Fibroblast of the conjunctiva (primary cell): ENCODE measurements around the gene PARD3.
A peak's percentile ranks its signal among the peaks of the same experiment; 100 is the strongest.
"Not testable (repeated sequence)": the region's sequence is repeated elsewhere in the genome, so short reads cannot be mapped to it uniquely, and the experiment has no call there.

Source experiments
- DNase-seq: peaks from one replicate; pipeline ENCODE4 v3.0.0-alpha.2; 2010; ENCODE audit warnings: low read depth

Gene PARD3

DNA sequence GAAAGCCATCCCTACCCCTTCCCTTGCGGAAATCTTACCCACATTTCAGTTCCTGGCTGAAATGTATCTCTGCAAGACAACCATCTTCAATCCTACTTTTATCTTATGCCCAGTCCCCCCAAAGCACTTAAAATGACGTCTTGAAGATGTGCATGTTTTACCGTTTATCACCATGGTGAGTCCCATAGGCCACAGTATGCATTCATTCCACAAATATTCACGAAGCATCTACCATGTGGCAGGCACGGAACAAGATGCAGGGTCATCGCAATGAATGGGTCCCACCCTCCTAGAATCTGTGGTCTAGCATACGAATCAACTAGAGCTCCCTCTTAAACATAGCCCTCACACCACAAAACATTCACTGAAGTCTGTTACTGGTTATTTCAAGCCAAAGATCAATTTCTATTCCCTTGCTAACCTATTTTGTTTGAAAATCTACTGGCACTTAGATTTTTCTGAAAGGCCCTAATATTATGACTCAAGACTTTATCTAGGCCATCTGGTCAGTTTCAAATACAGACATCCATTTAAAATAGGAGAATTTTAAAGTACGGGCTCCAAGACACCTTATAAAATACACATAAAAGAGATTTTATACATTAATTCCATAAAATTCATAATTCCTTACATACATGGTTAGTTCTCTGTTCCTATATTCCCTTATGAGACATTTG, 99.4 kb downstream of the PARD3 start:
- no peak for DNase-seq

GRCh38 chr10:34713875-34714274, 101.2 kb downstream of the PARD3 start:
- no peak for DNase-seq

- DNase-seq, result no peak
Observed at GRCh38 chr10:34711500-34711899, 103.6 kb downstream of the PARD3 start.

- peak; percentile 35 for DNase-seq
Observed at GRCh38 chr10:34710391-34710751, 104.7 kb downstream of the PARD3 start.

GRCh38 chr10:34709637-34710390, 105.3 kb downstream of the PARD3 start:
- no peak for DNase-seq

GRCh38 chr10:34707656-34708055, 107.4 kb downstream of the PARD3 start:
- DNase-seq, result no peak

DNA sequence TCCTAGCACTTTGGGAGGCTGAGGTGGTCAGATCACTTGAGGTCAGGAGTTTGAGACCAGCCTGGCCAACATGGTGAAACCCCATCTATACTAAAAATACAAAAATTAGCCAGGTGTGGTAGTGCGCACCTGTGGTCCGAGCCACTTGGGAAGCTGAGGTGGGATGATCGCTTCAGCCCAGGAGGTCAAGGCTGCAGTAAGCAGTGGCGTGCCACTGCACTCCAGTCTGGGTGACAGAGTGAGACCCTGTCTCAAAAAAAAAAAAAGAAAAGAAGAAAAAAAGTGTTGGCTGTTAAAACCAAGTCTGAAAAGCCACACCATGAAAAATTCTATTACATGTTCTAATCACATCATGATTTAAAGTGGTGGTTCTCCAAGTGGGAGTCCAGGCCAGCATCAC, 108.1 kb downstream of the PARD3 start:
- not testable (repeated sequence) for DNase-seq

- no peak for DNase-seq
Observed at GRCh38 chr10:34706147-34706546, 108.9 kb downstream of the PARD3 start.

GRCh38 chr10:34705563-34705962, 109.5 kb downstream of the PARD3 start:
- DNase-seq, result no peak

- no peak for DNase-seq
Observed at GRCh38 chr10:34704526-34705184, 110.4 kb downstream of the PARD3 start.

DNA sequence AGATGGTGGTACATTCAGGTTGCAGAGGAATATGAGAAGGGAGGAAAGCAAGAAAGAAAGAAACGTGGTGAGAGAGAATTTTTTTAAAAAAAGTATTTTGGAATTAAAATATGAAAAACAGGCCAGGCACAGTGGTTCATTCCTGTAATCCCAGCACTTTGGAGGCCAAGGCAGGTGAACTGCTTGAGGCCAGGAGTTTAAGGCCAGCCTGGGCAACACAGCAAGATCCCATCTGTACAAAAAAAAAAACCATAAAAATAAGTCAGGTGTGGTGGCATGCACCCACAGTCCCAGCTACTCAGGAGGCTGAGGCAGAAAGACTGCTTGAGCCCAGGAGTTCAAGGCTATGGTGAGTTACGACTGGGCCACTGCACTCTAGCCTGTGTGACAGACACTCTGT, 112.1 kb downstream of the PARD3 start:
- no peak for DNase-seq

DNA sequence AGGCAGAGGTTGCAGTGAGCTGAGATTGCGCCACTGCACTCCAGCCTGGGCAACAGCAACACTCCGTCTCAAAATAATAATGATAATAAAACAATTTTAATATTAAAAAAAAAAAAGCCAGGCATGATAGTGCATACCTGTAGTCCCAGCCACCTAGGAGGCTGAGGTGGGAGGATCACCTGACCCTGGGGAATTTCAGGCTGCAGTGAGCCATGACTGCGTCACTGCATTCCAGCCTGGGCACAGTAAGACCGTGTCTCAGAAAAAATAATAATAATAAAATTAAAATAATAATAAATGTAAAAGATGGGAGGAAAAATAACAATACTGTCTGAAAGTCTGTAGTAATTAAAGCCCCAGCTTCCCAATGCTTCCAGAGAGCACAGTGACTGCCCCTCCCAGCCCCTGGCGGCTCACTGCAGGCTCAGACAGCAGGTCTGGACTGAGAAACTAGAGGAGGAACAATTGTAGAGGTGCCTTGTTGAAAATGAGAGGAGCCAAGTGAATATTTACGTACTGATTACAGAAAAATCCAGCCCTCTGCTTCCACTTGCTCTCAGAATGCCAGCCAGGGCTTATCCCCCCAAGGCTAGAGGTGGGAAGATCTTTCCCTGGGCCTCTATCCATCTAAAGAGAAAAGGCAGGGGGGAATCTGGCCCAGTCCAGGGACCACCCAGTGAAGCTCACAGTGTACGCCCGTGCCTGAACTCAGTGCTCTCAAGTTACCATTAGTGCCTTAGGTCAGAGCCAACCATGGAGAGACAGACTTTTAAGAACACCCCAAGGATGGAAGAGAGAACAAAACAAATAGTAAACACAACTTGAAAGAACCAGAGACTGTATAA, 112.8 kb downstream of the PARD3 start:
- no peak for DNase-seq

- DNase-seq, result no peak
Observed at GRCh38 chr10:34701194-34701593, 113.9 kb downstream of the PARD3 start.

- DNase-seq, result not testable (repeated sequence)
Observed at GRCh38 chr10:34700752-34701151, 114.3 kb downstream of the PARD3 start.

GRCh38 chr10:34699904-34700517, 115.1 kb downstream of the PARD3 start:
- DNase-seq, result no peak

- no peak for DNase-seq
Observed at GRCh38 chr10:34698979-34699378, 116.1 kb downstream of the PARD3 start.

DNA sequence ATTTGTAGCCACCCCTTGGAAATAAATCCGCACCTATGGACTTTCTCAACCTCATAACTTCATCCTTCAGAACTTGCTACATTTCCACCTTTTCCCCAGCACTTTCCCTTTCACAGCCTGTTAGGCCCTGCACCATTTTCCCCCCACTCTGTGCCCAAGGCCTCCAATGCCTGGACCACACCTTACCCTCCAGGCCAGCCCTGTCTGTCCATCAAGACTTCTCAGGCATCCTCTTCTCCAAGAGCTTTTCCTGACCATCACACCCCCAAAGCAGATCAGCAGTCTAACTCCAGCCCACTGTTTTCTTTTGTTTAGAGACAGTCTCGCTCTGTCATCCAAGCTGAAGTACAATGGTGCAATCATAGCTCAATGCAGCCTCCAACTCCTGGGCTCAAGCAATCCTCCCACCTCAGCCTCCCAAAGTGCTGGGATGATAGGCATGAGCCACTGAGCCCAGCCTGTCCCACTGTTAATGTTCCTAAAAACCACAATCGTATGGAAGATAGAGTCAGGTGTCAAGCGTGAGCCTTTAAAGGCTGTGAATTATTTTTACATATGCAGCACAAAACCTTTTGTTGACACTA, 116.8 kb downstream of the PARD3 start:
- no peak for DNase-seq

- no peak for DNase-seq
Observed at GRCh38 chr10:34697351-34698247, 117.5 kb downstream of the PARD3 start.

GRCh38 chr10:34696423-34696822, 118.7 kb downstream of the PARD3 start:
- peak; percentile 38 for DNase-seq

DNA sequence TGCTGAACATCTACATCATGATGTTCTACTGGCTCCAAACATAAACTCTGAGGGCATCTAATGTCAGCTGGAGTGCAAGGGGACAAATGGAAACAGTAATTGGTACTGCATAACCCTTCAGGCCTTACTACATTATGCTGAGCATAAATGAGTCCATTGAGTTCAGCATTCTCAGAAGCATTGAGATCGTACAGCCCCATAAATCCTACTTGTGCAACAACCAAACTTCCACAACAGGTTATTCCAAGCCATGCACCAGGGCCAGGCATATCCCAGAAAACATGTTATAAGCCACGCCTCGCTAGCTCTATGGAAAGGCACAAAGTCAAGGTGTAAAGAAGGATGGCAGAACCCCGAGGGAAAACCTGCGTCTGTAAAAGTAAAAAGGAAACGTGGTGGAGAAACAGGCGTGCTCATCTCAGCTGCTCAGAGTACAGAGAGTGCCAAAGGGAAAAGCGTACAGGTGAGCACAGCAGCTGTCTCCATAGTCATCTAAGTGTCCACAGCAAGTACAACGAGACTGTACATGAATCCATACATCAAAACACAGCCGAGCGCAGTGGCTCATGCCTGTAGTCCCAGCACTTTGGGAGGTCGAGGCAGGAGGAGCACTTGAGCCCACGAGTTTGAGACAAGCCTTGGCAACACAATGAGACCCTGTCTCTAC, 124.6 kb downstream of the PARD3 start:
- DNase-seq, result no peak
